Neural cell (in vitro differentiated cells): Measurements from ENCODE around the gene ACAN. TPM values are rescaled to one million over a fixed set of nuclear protein-coding genes. Genes with fewer than 3 reads are reported as not detected.

ENCODE experiments used
- H2AFZ ChIP-seq: fragments of 200-600, 300-800 bp; sonication (generic), shearing (Covaris generic); 2 replicates; pipeline ENCODE4 v1.6.0; 2014; ENCODE audit warnings: low read depth, mild to moderate bottlenecking, antibody characterized with exemption, low read length, moderate library complexity
- H3F3A ChIP-seq: fragments of 200-600 bp; shearing (Covaris generic); 2 replicates; pipeline ENCODE4 v1.6.1; 2016; ENCODE audit warnings: mild to moderate bottlenecking, moderate library complexity, mixed read lengths, antibody characterized with exemption, low read length; ENCODE audit not compliant: insufficient read depth, poor library complexity, severe bottlenecking
- H3K27ac ChIP-seq: fragments of 200-600, 300-800 bp; sonication (generic), shearing (Covaris generic); 2 replicates; pipeline ENCODE4 v1.5.1; 2014; ENCODE audit warnings: mild to moderate bottlenecking, low read length, moderate library complexity
- H3K27me3 ChIP-seq: fragments of 300-800, 200-600 bp; sonication (generic), shearing (Covaris generic); 2 replicates; pipeline ENCODE4 v1.6.0; 2014; ENCODE audit warnings: mild to moderate bottlenecking, low read depth, low read length, moderate library complexity; ENCODE audit not compliant: insufficient read depth
- H3K36me3 ChIP-seq: fragments of 300-800, 200-600 bp; sonication (generic), shearing (Covaris generic); 2 replicates; pipeline ENCODE4 v1.5.1; 2014; ENCODE audit warnings: mild to moderate bottlenecking, antibody characterized with exemption, low read length, moderate library complexity; ENCODE audit not compliant: insufficient read depth
- H3K4me2 ChIP-seq: fragments of 300-800, 200-600 bp; sonication (generic), shearing (Covaris generic); 2 replicates; pipeline ENCODE4 v1.6.0; 2014; ENCODE audit warnings: mild to moderate bottlenecking, low read length
- H3K4me3 ChIP-seq: fragments of 300-800, 200-600 bp; sonication (generic), shearing (Covaris generic); 2 replicates; pipeline ENCODE4 v1.5.1; 2014; ENCODE audit warnings: mild to moderate bottlenecking, low read length, moderate library complexity
- H3K79me2 ChIP-seq: fragments of 200-600 bp; shearing (Covaris generic); replicated peaks from 2 replicates; pipeline ENCODE4 v1.6.0; 2014; ENCODE audit warnings: mild to moderate bottlenecking, low read length, moderate library complexity; ENCODE audit not compliant: insufficient read depth
- H3K9ac ChIP-seq: fragments of 300-800, 200-600 bp; sonication (generic), shearing (Covaris generic); 2 replicates; pipeline ENCODE4 v1.6.1; 2016; ENCODE audit warnings: mild to moderate bottlenecking, low read length, mixed read lengths
- H3K9me2 ChIP-seq: fragments of 200-600 bp; shearing (Covaris generic); 2 replicates; pipeline ENCODE4 v1.6.1; 2016; ENCODE audit warnings: mild to moderate bottlenecking, low read length, mixed read lengths; ENCODE audit not compliant: insufficient read depth
- H3K9me3 ChIP-seq: fragments of 200-600, 300-800 bp; sonication (generic), shearing (Covaris generic); 2 replicates; pipeline ENCODE4 v1.6.1; 2016; ENCODE audit warnings: mild to moderate bottlenecking, mixed run types, low read length, moderate library complexity, mixed read lengths
- H4K20me1 ChIP-seq: fragments of 200-600 bp; shearing (Covaris generic); 2 replicates; pipeline ENCODE4 v1.6.1; 2016; ENCODE audit warnings: mild to moderate bottlenecking, mixed run types; ENCODE audit not compliant: insufficient read depth
- EP300 ChIP-seq: fragments of 450-650 bp; conservative IDR thresholded peaks from 2 replicates; pipeline ENCODE4 v1.6.1; 2014; ENCODE audit warnings: antibody characterized with exemption, mild to moderate bottlenecking, moderate library complexity; ENCODE audit not compliant: poor library complexity, severe bottlenecking
- EZH2 ChIP-seq: fragments of 200-600, 300-800 bp; shearing (Covaris generic), sonication (generic); IDR thresholded peaks from 2 replicates; pipeline ENCODE4 v1.6.1; 2014; ENCODE audit warnings: antibody characterized with exemption, low read length, borderline replicate concordance, mild to moderate bottlenecking; ENCODE audit not compliant: insufficient read depth, poor library complexity, severe bottlenecking
- MXI1 ChIP-seq: fragments of 450-650 bp; conservative IDR thresholded peaks from 2 replicates; pipeline ENCODE4 v1.6.1; 2014; ENCODE audit warnings: antibody characterized with exemption, mild to moderate bottlenecking; ENCODE audit not compliant: poor library complexity, severe bottlenecking
- POLR2AphosphoS5 ChIP-seq: IDR thresholded peaks from 2 replicates; pipeline ENCODE4 v1.6.1; 2012
- RAD21 ChIP-seq: fragments of 450-650 bp; conservative IDR thresholded peaks from 2 replicates; pipeline ENCODE4 v1.6.1; 2014; ENCODE audit warnings: antibody characterized with exemption, mild to moderate bottlenecking, moderate library complexity
- REST ChIP-seq: IDR thresholded peaks from 2 replicates; pipeline ENCODE4 v1.6.1; 2012; ENCODE audit warnings: borderline replicate concordance
- SMC3 ChIP-seq: fragments of 450-650 bp; conservative IDR thresholded peaks from 2 replicates; pipeline ENCODE4 v1.6.1; 2014; ENCODE audit warnings: antibody characterized with exemption, mild to moderate bottlenecking, moderate library complexity; ENCODE audit not compliant: poor library complexity
- TAF1 ChIP-seq: IDR thresholded peaks from 2 replicates; pipeline ENCODE4 v1.6.1; 2012; ENCODE audit warnings: low read depth
- polyA plus RNA-seq: library from polyadenylated mRNA; depleted of rRNA; stranded (reverse); fragments of >200 nt; gene quantifications from 2 replicates; pipeline ENCODE4 v1.2.3, GENCODE V29; 2014
- TF ChIP-seq, protein P1 (sequence below): fragments of 450-650 bp; IDR thresholded peaks from 2 replicates; pipeline ENCODE4 v1.5.1; 2014; ENCODE audit warnings: antibody characterized with exemption, mild to moderate bottlenecking, moderate library complexity; ENCODE audit not compliant: poor library complexity, severe bottlenecking

ACAN gene
- polyA plus RNA-seq, 1 donor from 2014 or later = not detected

GRCh38 chr15:88898736-88899135 is 95.5 kb downstream of the ACAN start:
- no peaks in the 10 kb centered on the region for H3K79me2 ChIP-seq
- H4K20me1 ChIP-seq = no peaks in the 10 kb centered on the region
- H3K9me3 ChIP-seq = no peaks in the 10 kb centered on the region
- no peak overlapping the region for H3K4me3 ChIP-seq
- H3K27ac ChIP-seq = no peak overlapping the region
- no peaks in the 10 kb centered on the region for H3K9me2 ChIP-seq
- H3K27me3 ChIP-seq = peaks cover 20% of the 10 kb centered on the region
- H3F3A ChIP-seq = no peaks in the 10 kb centered on the region
- H2AFZ ChIP-seq = no peak overlapping the region
- H3K9ac ChIP-seq = no peak overlapping the region
- H3K36me3 ChIP-seq = no peaks in the 10 kb centered on the region
- no peak overlapping the region for H3K4me2 ChIP-seq
- TF ChIP-seq TAF1 (no peak), EP300 (no peak), MXI1 (no peak), EZH2 (no peak), SMC3 (no peak), RAD21 (no peak), REST (no peak), POLR2AphosphoS5 (no peak)
- TF ChIP-seq, protein P1, sequence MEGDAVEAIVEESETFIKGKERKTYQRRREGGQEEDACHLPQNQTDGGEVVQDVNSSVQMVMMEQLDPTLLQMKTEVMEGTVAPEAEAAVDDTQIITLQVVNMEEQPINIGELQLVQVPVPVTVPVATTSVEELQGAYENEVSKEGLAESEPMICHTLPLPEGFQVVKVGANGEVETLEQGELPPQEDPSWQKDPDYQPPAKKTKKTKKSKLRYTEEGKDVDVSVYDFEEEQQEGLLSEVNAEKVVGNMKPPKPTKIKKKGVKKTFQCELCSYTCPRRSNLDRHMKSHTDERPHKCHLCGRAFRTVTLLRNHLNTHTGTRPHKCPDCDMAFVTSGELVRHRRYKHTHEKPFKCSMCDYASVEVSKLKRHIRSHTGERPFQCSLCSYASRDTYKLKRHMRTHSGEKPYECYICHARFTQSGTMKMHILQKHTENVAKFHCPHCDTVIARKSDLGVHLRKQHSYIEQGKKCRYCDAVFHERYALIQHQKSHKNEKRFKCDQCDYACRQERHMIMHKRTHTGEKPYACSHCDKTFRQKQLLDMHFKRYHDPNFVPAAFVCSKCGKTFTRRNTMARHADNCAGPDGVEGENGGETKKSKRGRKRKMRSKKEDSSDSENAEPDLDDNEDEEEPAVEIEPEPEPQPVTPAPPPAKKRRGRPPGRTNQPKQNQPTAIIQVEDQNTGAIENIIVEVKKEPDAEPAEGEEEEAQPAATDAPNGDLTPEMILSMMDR = no peak

- Histone ChIP-seq H3K9ac (no peak overlapping the region), H3K36me3 (no peaks in the 10 kb centered on the region), H3F3A (no peaks in the 10 kb centered on the region), H3K9me3 (no peaks in the 10 kb centered on the region), H3K4me3 (no peak overlapping the region), H3K27ac (no peak overlapping the region), H3K9me2 (no peaks in the 10 kb centered on the region), H3K4me2 (no peak overlapping the region), H4K20me1 (no peaks in the 10 kb centered on the region), H3K79me2 (no peaks in the 10 kb centered on the region), H2AFZ (no peak overlapping the region), H3K27me3 (peaks cover 15% of the 10 kb centered on the region)
- TF ChIP-seq TAF1 (no peak), POLR2AphosphoS5 (no peak), EZH2 (no peak), SMC3 (no peak), MXI1 (no peak), RAD21 (no peak), EP300 (no peak), REST (no peak)
- TF ChIP-seq, protein P1 = no peak
Observed at GRCh38 chr15:88899251-88899650, 96.0 kb downstream of the ACAN start.
